Lower lobe of right lung (tissue), 2 donors: ENCODE measurements around the gene ZSCAN18. TPM values are rescaled to one million over a fixed set of nuclear protein-coding genes. Genes with fewer than 3 reads are reported as not detected.
A peak's percentile ranks its signal among the peaks of the same experiment; 100 is the strongest.

Source experiments
- ATAC-seq, 2 donors: fragments of 200-7000 bp; cut with Tn5 transposase; one replicate each; pipeline ENCODE4 v1.9.1; 2020 to 2022; ENCODE audit warnings: mild to moderate bottlenecking in 2 of 2, moderate library complexity in 2 of 2
- DNase-seq: peaks from one replicate; pipeline ENCODE4 v3.0.0-alpha.2; 2020
- H3K27ac ChIP-seq: fragments of 200-600 bp; one replicate; pipeline ENCODE4 v1.8.0; 2022
- H3K27me3 ChIP-seq: fragments of 200-600 bp; one replicate; pipeline ENCODE4 v1.8.0; 2022; ENCODE audit warnings: low read depth
- H3K36me3 ChIP-seq: fragments of 200-600 bp; one replicate; pipeline ENCODE4 v1.8.0; 2022; ENCODE audit warnings: mild to moderate bottlenecking
- H3K4me1 ChIP-seq: fragments of 200-600 bp; one replicate; pipeline ENCODE4 v1.8.0; 2022
- H3K4me3 ChIP-seq: fragments of 200-600 bp; one replicate; pipeline ENCODE4 v1.8.0; 2022; ENCODE audit warnings: mild to moderate bottlenecking
- H3K9me3 ChIP-seq: fragments of 200-600 bp; one replicate; pipeline ENCODE4 v1.8.0; 2022
- CTCF ChIP-seq: fragments of 200-600 bp; IDR thresholded peaks from one replicate; pipeline ENCODE4 v1.8.0; 2022; ENCODE audit warnings: antibody characterized with exemption, mild to moderate bottlenecking
- intact Hi-C: fragments of 100-400 bp; cut with DNase I; formaldehyde crosslinking; loops from one replicate; pipeline ENCODE4 v1.11.0; 2022
- total RNA-seq: library from RNA; stranded (reverse); fragmentation: NEBNext Ultra II Directional; extraction: Animal tissue kit (Norgen Biotek cat#: 25700); gene quantifications from one replicate; pipeline ENCODE4 v1.2.1, GENCODE V29; 2021
- donor health status: DM: no; HTN: yes; CAD: no; lungs with severe emphysema.

Gene ZSCAN18
- total RNA-seq, 1 donor from 2014 or later = 44.2 TPM

DNA sequence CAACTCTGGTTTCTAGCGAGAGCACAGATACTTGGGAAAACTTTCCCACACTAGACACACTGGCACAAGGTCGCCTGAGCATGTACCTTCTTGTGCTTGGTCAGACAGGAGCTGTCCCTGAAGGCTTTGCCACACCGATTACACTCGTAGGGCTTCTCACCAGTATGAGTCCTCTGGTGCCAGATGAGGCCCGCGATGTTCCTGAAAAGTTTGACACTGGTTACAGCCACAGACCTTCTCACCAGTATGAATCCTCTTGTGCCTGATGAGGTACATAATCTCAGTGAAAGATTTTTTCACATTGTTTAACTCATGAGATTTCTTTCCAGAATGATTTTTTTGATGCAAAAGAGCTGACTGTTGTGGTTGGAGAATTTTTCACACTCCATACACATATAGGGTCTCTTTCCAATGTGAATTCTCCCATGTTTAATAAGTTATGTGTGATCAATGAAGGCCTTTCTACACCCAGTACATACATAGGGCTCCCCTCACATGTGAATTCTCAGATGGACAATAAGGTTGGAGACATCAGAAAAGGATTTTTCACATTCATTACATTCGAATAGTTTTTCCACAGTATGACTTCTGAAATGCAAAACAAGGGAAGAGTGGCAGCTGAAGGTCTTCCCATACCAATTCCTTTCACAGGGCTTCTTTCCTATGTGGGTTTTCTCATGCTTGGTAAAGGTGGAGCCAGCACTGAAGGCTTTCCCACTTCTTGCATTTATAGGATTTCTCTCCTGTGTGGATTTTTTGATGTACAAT lies 9.9 kb upstream of the ZSCAN18 start:
- Histone ChIP-seq H3K9me3 (peaks cover 94% of the 10 kb centered on the region), H3K36me3 (no peaks in the 10 kb centered on the region), H3K27me3 (no peaks in the 10 kb centered on the region), H3K27ac (no peak overlapping the region), H3K4me1 (no peaks in the 10 kb centered on the region), H3K4me3 (no peak overlapping the region)
- ATAC-seq (no peak), DNase-seq (no peak)
- intact Hi-C loops = no loop called here
- TF ChIP-seq CTCF = no peak

GRCh38 chr19:58098682-58098998 lies 609 bp upstream of the ZSCAN18 start:
- no peaks in the 10 kb centered on the region for H3K4me1 ChIP-seq
- ATAC-seq (no peak), DNase-seq (no peak)
- H3K4me3 ChIP-seq = peak overlapping the region; percentile 86
- peaks cover 39% of the 10 kb centered on the region for H3K9me3 ChIP-seq
- intact Hi-C loops = no loop called here
- no peaks in the 10 kb centered on the region for H3K27me3 ChIP-seq
- no peak for TF ChIP-seq CTCF
- no peaks in the 10 kb centered on the region for H3K36me3 ChIP-seq
- peak overlapping the region; percentile 97 for H3K27ac ChIP-seq

DNA sequence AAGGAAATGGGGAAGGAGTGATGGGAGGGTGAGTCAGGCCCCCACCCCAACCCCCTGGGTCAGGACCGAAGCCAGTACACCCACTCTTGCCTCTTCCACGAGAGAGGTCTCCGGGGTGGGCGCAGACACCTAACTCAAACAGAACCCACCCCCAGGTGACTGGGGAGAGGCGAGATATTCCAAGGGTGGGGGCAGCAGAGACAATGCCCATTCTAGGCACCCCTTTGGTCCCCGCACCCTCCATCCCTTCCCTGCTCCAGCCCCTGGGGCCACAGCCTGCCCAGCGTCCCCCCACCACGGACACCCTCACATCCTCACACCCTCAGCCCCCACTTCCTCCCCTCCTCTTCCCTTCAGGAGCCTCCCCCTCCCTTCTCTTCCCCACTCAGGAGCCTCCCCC lies 682 bp downstream of the ZSCAN18 start:
- intact Hi-C loops = no loop called here
- no peak for DNase-seq
- H3K27me3 ChIP-seq = no peaks in the 10 kb centered on the region
- H3K9me3 ChIP-seq = peaks cover 31% of the 10 kb centered on the region
- H3K4me3 ChIP-seq = peak overlapping the region; percentile 86
- no peak for TF ChIP-seq CTCF
- no peaks in the 10 kb centered on the region for H3K4me1 ChIP-seq
- H3K27ac ChIP-seq = peak overlapping the region; percentile 97
- ATAC-seq = no peak
- no peaks in the 10 kb centered on the region for H3K36me3 ChIP-seq

- Histone ChIP-seq H3K27me3 (no peaks in the 10 kb centered on the region), H3K9me3 (peaks cover 32% of the 10 kb centered on the region), H3K36me3 (no peaks in the 10 kb centered on the region), H3K4me3 (peak overlapping the region; percentile 86), H3K4me1 (no peaks in the 10 kb centered on the region), H3K27ac (peak overlapping the region; percentile 97)
- DNase-seq = no peak
- intact Hi-C loops = no loop called here
- no peak for ATAC-seq
- no peak for TF ChIP-seq CTCF
These were observed 1.1 kb downstream of the ZSCAN18 start for GRCh38 chr19:58096884-58097283.

GRCh38 chr19:58095328-58095727 lies 2.7 kb downstream of the ZSCAN18 start:
- intact Hi-C loops = no loop called here
- Histone ChIP-seq H3K27ac (no peak overlapping the region), H3K36me3 (no peaks in the 10 kb centered on the region), H3K4me1 (no peaks in the 10 kb centered on the region), H3K9me3 (peaks cover 33% of the 10 kb centered on the region), H3K4me3 (no peak overlapping the region), H3K27me3 (no peaks in the 10 kb centered on the region)
- ATAC-seq = no peak
- no peak for TF ChIP-seq CTCF
- DNase-seq = no peak
